ENCODE data around the gene EML6. TPM values are rescaled to one million over a fixed set of nuclear protein-coding genes. Genes with fewer than 3 reads are reported as not detected.

The EML6 gene
- polyA plus RNA-seq, 1 donor (not counting 4 experiments of a cell fraction or from before 2014, with no cell fraction given), result 0.96 TPM

DNA sequence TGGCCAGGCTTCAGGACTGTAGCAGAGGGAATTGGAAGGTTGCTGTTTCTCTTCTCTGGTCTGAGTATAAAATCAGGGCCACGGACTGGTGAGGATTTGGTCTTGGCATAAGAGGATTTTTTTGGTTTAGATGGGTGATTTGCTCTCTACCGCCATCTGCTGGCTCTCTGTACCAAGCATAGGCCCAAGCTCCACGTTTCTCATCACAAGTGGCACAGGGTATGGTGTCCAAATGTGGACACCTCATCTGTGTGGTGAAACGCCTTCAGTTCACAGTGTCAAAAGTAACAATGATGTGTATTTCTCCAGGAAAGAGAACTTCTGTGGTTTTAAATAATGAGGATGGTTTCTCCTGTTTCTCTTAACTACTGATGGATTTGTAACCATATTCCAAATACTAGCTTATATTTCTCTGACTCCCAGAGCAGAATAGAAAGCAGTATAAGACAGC, 115.1 kb downstream of the EML6 start:
- H3K4me1 ChIP-seq (ENCODE audit: control insufficient read depth, extremely low read depth, insufficient read depth, low read length), result peaks cover 10% of the 10 kb centered on the region
- DNase-seq (ENCODE audit: low read depth, low spot score) (peak; percentile 26), FAIRE-seq (peak; percentile 97)
- H2AFZ ChIP-seq (ENCODE audit: control insufficient read depth, low read length), result peak overlapping the region; percentile 21
- H3K9me3 ChIP-seq (ENCODE audit: control insufficient read depth, low read depth, low read length), result no peaks in the 10 kb centered on the region
- H3K27ac ChIP-seq (ENCODE audit: control insufficient read depth, insufficient read depth, low read length), result no peak overlapping the region
- dilution Hi-C loops (cut with MboI; ENCODE audit: extremely low pct_ligation_motif_present, low sequenced_read_pairs), result no loop called here
- H4K20me1 ChIP-seq (ENCODE audit: control insufficient read depth, extremely low read depth, insufficient read depth, low read length), result no peaks in the 10 kb centered on the region
- no peaks in the 10 kb centered on the region for H3K79me2 ChIP-seq (ENCODE audit: control insufficient read depth, insufficient read depth, low read length)
- H3K36me3 ChIP-seq (ENCODE audit: control insufficient read depth in 2 of 2, extremely low read depth in 1 of 2, insufficient read depth in 2 of 2, low read length in 2 of 2), result no peaks in the 10 kb centered on the region
- no peak for TF ChIP-seq EZH2 (IDR thresholded peaks at IDR 0.05; ENCODE audit: low read length)
- TF ChIP-seq, protein P1, sequence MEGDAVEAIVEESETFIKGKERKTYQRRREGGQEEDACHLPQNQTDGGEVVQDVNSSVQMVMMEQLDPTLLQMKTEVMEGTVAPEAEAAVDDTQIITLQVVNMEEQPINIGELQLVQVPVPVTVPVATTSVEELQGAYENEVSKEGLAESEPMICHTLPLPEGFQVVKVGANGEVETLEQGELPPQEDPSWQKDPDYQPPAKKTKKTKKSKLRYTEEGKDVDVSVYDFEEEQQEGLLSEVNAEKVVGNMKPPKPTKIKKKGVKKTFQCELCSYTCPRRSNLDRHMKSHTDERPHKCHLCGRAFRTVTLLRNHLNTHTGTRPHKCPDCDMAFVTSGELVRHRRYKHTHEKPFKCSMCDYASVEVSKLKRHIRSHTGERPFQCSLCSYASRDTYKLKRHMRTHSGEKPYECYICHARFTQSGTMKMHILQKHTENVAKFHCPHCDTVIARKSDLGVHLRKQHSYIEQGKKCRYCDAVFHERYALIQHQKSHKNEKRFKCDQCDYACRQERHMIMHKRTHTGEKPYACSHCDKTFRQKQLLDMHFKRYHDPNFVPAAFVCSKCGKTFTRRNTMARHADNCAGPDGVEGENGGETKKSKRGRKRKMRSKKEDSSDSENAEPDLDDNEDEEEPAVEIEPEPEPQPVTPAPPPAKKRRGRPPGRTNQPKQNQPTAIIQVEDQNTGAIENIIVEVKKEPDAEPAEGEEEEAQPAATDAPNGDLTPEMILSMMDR (optimal IDR thresholded peaks at IDR 0.05 in 1 of 3, IDR thresholded peaks at IDR 0.05 in 1 of 3, conservative IDR thresholded peaks at IDR 0.05 in 1 of 3; ENCODE audit: extremely low read depth in 1 of 3, insufficient read depth in 2 of 3, low read length in 3 of 3), result peak; percentile 89 to 91 (median 90)
- H3K9ac ChIP-seq (ENCODE audit: control insufficient read depth, extremely low read depth, insufficient read depth, low read length), result no peak overlapping the region
- H3K27me3 ChIP-seq (ENCODE audit: control insufficient read depth, extremely low read depth, insufficient read depth, low read length), result no peaks in the 10 kb centered on the region
- H3K9me1 ChIP-seq (ENCODE audit: control insufficient read depth, extremely low read depth, insufficient read depth, low read length), result no peaks in the 10 kb centered on the region
- no peak overlapping the region for H3K4me3 ChIP-seq (ENCODE audit: control insufficient read depth in 2 of 3, extremely low read depth in 1 of 3, insufficient read depth in 2 of 3, low read depth in 1 of 3, low read length in 3 of 3)
- no peak overlapping the region for H3K4me2 ChIP-seq (ENCODE audit: control insufficient read depth, extremely low read depth, insufficient read depth, low read depth, low read length)

DNA sequence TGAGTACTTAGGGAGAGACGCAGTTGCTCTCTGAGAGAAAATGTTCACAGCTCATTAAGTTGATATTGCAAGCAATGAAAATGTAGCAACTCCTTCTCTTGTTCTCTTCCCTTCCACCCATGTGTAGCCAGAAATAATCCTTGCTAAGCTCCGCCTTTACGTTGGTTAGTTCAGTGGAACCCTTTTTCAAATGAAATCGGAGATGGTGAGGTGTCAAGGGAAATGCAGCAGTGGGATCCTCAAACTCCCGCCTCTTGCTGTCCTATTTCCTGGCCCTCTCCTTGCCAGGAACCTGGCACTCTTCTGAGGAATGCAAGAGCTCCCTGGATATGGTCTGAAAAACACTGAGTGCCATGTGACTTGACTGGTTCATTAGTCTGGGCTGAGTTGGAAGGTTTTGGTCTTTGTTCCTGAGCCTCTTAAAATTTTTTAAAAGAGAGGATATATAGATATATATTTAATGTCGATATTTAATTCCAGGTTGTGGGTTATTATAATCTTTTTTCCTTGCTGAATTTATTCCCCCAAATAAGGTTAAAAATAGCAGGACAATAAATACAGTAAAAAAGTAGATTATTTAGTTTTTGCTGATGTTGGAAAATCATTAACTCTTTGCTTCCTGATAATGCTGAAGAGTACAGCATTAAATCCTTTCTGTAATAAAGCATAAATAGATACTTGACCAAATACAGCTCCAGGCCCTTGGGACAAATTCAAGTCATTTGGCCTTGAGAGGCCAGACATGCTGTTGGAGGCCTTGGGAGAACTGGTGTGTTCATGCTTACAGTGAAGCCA, 116.2 kb downstream of the EML6 start:
- Histone ChIP-seq H3K36me3 (ENCODE audit: control insufficient read depth in 2 of 2, extremely low read depth in 1 of 2, insufficient read depth in 2 of 2, low read length in 2 of 2) (no peaks in the 10 kb centered on the region), H3K9me3 (ENCODE audit: control insufficient read depth, low read depth, low read length) (no peaks in the 10 kb centered on the region), H2AFZ (ENCODE audit: control insufficient read depth, low read length) (no peak overlapping the region), H3K4me3 (ENCODE audit: control insufficient read depth in 2 of 3, extremely low read depth in 1 of 3, insufficient read depth in 2 of 3, low read depth in 1 of 3, low read length in 3 of 3) (no peak overlapping the region), H3K4me1 (ENCODE audit: control insufficient read depth, extremely low read depth, insufficient read depth, low read length) (peaks cover 10% of the 10 kb centered on the region), H3K27me3 (ENCODE audit: control insufficient read depth, extremely low read depth, insufficient read depth, low read length) (no peaks in the 10 kb centered on the region), H3K9me1 (ENCODE audit: control insufficient read depth, extremely low read depth, insufficient read depth, low read length) (no peaks in the 10 kb centered on the region), H3K9ac (ENCODE audit: control insufficient read depth, extremely low read depth, insufficient read depth, low read length) (no peak overlapping the region), H3K4me2 (ENCODE audit: control insufficient read depth, extremely low read depth, insufficient read depth, low read depth, low read length) (no peak overlapping the region), H3K27ac (ENCODE audit: control insufficient read depth, insufficient read depth, low read length) (no peak overlapping the region), H4K20me1 (ENCODE audit: control insufficient read depth, extremely low read depth, insufficient read depth, low read length) (no peaks in the 10 kb centered on the region), H3K79me2 (ENCODE audit: control insufficient read depth, insufficient read depth, low read length) (no peaks in the 10 kb centered on the region)
- FAIRE-seq, result no peak
- no peak for TF ChIP-seq EZH2 (IDR thresholded peaks at IDR 0.05; ENCODE audit: low read length)
- TF ChIP-seq, protein P1 (optimal IDR thresholded peaks at IDR 0.05 in 1 of 3, IDR thresholded peaks at IDR 0.05 in 1 of 3, conservative IDR thresholded peaks at IDR 0.05 in 1 of 3; ENCODE audit: extremely low read depth in 1 of 3, insufficient read depth in 2 of 3, low read length in 3 of 3), result no peak
- dilution Hi-C loops (cut with MboI; ENCODE audit: extremely low pct_ligation_motif_present, low sequenced_read_pairs), result no loop called here
- DNase-seq (ENCODE audit: low read depth, low spot score), result no peak

Measured in keratinocyte (primary cell).